Endodermal cell (in vitro differentiated cells): Measurements from ENCODE around the gene PCBP3. TPM values are rescaled to one million over a fixed set of nuclear protein-coding genes. Genes with fewer than 3 reads are reported as not detected.

Experiments
- DNase-seq: peaks from one replicate; pipeline ENCODE4 v3.0.0-alpha.2; 2017
- H3K27ac ChIP-seq: 2 replicates; pipeline ENCODE4 v1.5.1; 2013; ENCODE audit warnings: mild to moderate bottlenecking, low read depth, low read length, moderate library complexity
- H3K27me3 ChIP-seq: 2 replicates; pipeline ENCODE4 v1.6.1; 2013; ENCODE audit warnings: mild to moderate bottlenecking, low read length, moderate library complexity; ENCODE audit not compliant: insufficient read depth, control insufficient read depth, poor library complexity, severe bottlenecking
- H3K36me3 ChIP-seq: 2 replicates; pipeline ENCODE4 v1.7.0; 2013; ENCODE audit warnings: mild to moderate bottlenecking, low read length, moderate library complexity; ENCODE audit not compliant: control insufficient read depth, insufficient read depth
- H3K4me1 ChIP-seq: one replicate; pipeline ENCODE4 v1.7.0; 2013; ENCODE audit warnings: low read length; ENCODE audit not compliant: control insufficient read depth, insufficient read depth
- H3K4me3 ChIP-seq: 2 replicates; pipeline ENCODE4 v1.5.1; 2013; ENCODE audit warnings: mild to moderate bottlenecking, low read length, moderate library complexity
- H3K9ac ChIP-seq: 2 replicates; pipeline ENCODE4 v1.6.1; 2013; ENCODE audit warnings: mild to moderate bottlenecking, low read length, moderate library complexity; ENCODE audit not compliant: poor library complexity, severe bottlenecking; ENCODE audit errors: extremely low read depth
- H3K9me3 ChIP-seq: 2 replicates; pipeline ENCODE4 v1.6.1; 2013; ENCODE audit warnings: mild to moderate bottlenecking, low read length, moderate library complexity; ENCODE audit not compliant: control insufficient read depth
- H3K27ac Mint-ChIP-seq: 2 replicates; pipeline ENCODE4 v1.8.0; 2020; ENCODE audit warnings: mixed read lengths
- H3K27me3 Mint-ChIP-seq: 2 replicates; pipeline ENCODE4 v1.8.0; 2021; ENCODE audit warnings: mild to moderate bottlenecking, mixed read lengths; ENCODE audit not compliant: insufficient read depth
- H3K36me3 Mint-ChIP-seq: 2 replicates; pipeline ENCODE4 v1.8.0; 2020; ENCODE audit warnings: low read depth, mixed read lengths
- H3K4me1 Mint-ChIP-seq: 2 replicates; pipeline ENCODE4 v1.8.0; 2020; ENCODE audit warnings: mixed read lengths
- H3K4me3 Mint-ChIP-seq: 2 replicates; pipeline ENCODE4 v1.8.0; 2020; ENCODE audit warnings: mild to moderate bottlenecking, moderate library complexity, mixed read lengths
- H3K9me3 Mint-ChIP-seq: 2 replicates; pipeline ENCODE4 v1.8.0; 2020; ENCODE audit warnings: mild to moderate bottlenecking, mixed read lengths
- CTCF ChIP-seq: fragments of 200-600 bp; sonication (generic); conservative IDR thresholded peaks from 2 replicates; pipeline ENCODE4 v1.5.0; 2021; ENCODE audit warnings: antibody characterized with exemption, mild to moderate bottlenecking
- WGBS, 2 experiments: methylation state at CpG; one replicate each; pipeline versions ENCODE4 v1.1.5 to v1.1.7; 2013; ENCODE audit warnings: missing lambda C conversion rate in 2 of 2, mixed read lengths in 1 of 2; ENCODE audit not compliant: insufficient coverage in 1 of 2, insufficient read length in 1 of 2; 5-methylcytosine and 5-hydroxymethylcytosine counted together
- total RNA-seq, 2 donors: library from RNA; stranded (reverse); fragmentation: NEBNext Ultra II Directional in 1 of 2; extraction: Animal tissue kit (Norgen Biotek cat#: 25700) in 1 of 2; gene quantifications; 2 replicates in 1 of 2; 3 replicates in 1 of 2; pipeline ENCODE4 v1.2.1, GENCODE V29; 2021

PCBP3 gene
- total RNA-seq, 2 donors from 2014 or later = 2.1 to 10.6 TPM

- DNase-seq = no peak
- Mint-ChIP-seq H3K4me3 (no peak overlapping the region), H3K9me3 (no peaks in the 10 kb centered on the region), H3K27ac (no peak overlapping the region), H3K36me3 (no peaks in the 10 kb centered on the region), H3K27me3 (no peaks in the 10 kb centered on the region), H3K4me1 (no peaks in the 10 kb centered on the region)
- H3K9me3 ChIP-seq = no peaks in the 10 kb centered on the region
- 93 to 95% methylated on average over 14 to 28 of the region's 28 CpGs for WGBS, 2 experiments
- no peaks in the 10 kb centered on the region for H3K27me3 ChIP-seq
- no peak overlapping the region for H3K27ac ChIP-seq
- H3K4me1 ChIP-seq = no peaks in the 10 kb centered on the region
- TF ChIP-seq CTCF = no peak
- H3K9ac ChIP-seq = no peak overlapping the region
- H3K36me3 ChIP-seq = no peaks in the 10 kb centered on the region
- no peak overlapping the region for H3K4me3 ChIP-seq
Observed at GRCh38 chr21:45910548-45911221, 267.2 kb downstream of the PCBP3 start.

- Histone ChIP-seq H3K4me3 (no peak overlapping the region), H3K9ac (no peak overlapping the region), H3K4me1 (no peaks in the 10 kb centered on the region), H3K27me3 (no peaks in the 10 kb centered on the region), H3K36me3 (no peaks in the 10 kb centered on the region), H3K27ac (no peak overlapping the region), H3K9me3 (no peaks in the 10 kb centered on the region)
- H3K27me3 Mint-ChIP-seq = no peaks in the 10 kb centered on the region
- H3K36me3 Mint-ChIP-seq = no peaks in the 10 kb centered on the region
- H3K9me3 Mint-ChIP-seq = no peaks in the 10 kb centered on the region
- no peaks in the 10 kb centered on the region for H3K4me1 Mint-ChIP-seq
- DNase-seq = no peak
- no peak overlapping the region for H3K27ac Mint-ChIP-seq
- 91 to 92% methylated on average over 10 to 15 of the region's 15 CpGs for WGBS, 2 experiments
- H3K4me3 Mint-ChIP-seq = no peak overlapping the region
- no peak for TF ChIP-seq CTCF
Observed at GRCh38 chr21:45911806-45912325, 268.3 kb downstream of the PCBP3 start.

DNA sequence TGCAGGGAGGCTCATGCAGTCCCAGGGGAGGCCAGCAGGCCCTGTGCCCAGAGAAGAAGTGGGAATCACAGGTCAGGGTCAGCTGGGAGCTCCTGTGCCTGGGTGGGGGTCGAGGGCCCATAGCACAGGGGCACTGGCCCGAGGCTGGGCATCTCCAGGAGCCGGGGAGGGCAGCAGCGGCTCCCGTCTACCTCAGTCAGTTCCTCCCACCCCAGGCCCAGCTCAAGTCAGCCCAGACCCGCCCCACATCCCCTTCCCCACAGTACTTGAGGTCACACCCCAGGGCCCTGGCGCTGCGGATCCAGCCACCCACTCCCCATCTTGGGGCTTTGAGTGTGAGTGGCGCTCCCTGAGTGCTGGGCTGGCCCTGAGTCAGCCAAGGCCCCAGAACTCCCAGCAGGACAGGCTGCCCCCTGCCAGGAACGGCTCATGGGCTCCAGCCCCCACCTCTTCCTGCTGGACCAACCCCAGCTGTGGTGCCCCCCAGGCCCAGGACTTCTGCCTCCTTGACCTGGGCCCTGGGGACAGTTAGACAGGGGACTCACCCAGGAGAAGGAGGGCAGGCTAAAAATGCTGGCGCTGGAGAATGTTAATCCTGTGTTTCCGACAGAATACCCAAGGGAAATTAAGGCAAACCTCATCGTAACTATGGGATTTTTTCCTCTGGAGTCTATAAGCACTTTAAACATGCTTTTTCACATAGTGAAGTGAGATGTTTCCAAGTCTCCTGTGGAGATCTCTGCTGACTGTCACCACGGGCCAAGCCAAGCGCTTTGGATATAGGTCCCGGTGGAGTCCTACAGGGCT, 269.3 kb downstream of the PCBP3 start:
- Histone ChIP-seq H3K27ac (no peak overlapping the region), H3K9ac (no peak overlapping the region), H3K27me3 (no peaks in the 10 kb centered on the region), H3K4me3 (no peak overlapping the region), H3K4me1 (no peaks in the 10 kb centered on the region), H3K9me3 (no peaks in the 10 kb centered on the region), H3K36me3 (no peaks in the 10 kb centered on the region)
- DNase-seq = no peak
- H3K27ac Mint-ChIP-seq = no peak overlapping the region
- 87 to 96% methylated on average over 9 to 16 of the region's 16 CpGs for WGBS, 2 experiments
- H3K27me3 Mint-ChIP-seq = no peaks in the 10 kb centered on the region
- H3K36me3 Mint-ChIP-seq = no peaks in the 10 kb centered on the region
- no peak overlapping the region for H3K4me3 Mint-ChIP-seq
- no peaks in the 10 kb centered on the region for H3K9me3 Mint-ChIP-seq
- TF ChIP-seq CTCF = no peak
- H3K4me1 Mint-ChIP-seq = no peaks in the 10 kb centered on the region
